Sigmoid colon (tissue), 7 donors: ENCODE measurements around the gene NTMT1. TPM values are rescaled to one million over a fixed set of nuclear protein-coding genes. Genes with fewer than 3 reads are reported as not detected.

Experiments
- DNase-seq: peaks from one replicate; pipeline ENCODE4 v3.0.0-alpha.2; 2019
- H3K27ac ChIP-seq, 4 donors: fragments of 200-600 bp; sonication (generic); one replicate each; pipeline ENCODE4 v1.5.1; 2016 to 2019; ENCODE audit warnings: mild to moderate bottlenecking in 1 of 4
- H3K27me3 ChIP-seq, 3 donors: fragments of 200-600 bp; sonication (generic); one replicate each; pipeline ENCODE4 v1.5.1; 2019; ENCODE audit warnings: mild to moderate bottlenecking in 1 of 3
- H3K36me3 ChIP-seq, 4 donors: fragments of 200-600 bp; sonication (generic); one replicate each; pipeline ENCODE4 v1.5.1; 2016 to 2019
- H3K4me1 ChIP-seq, 4 donors: fragments of 200-600 bp; sonication (generic); one replicate each; pipeline ENCODE4 v1.5.1; 2017 to 2019
- H3K4me3 ChIP-seq, 4 donors: fragments of 200-600 bp; sonication (generic); one replicate each; pipeline ENCODE4 v1.5.1; 2017 to 2019; ENCODE audit warnings: mild to moderate bottlenecking in 2 of 4, moderate library complexity in 1 of 4
- H3K9me3 ChIP-seq, 4 donors: fragments of 200-600 bp in 3 of 4; sonication (generic) in 3 of 4; one replicate each; pipeline versions ENCODE4 v1.5.1 to v1.6.1; 2013 to 2019
- CTCF ChIP-seq, 4 experiments: fragments of 450-650 bp in 3 of 4; fragments of 200-600 bp in 1 of 4; IDR thresholded peaks; one replicate each; pipeline ENCODE4 v1.5.1; 2016 to 2019; ENCODE audit warnings: antibody characterized with exemption in 4 of 4, mild to moderate bottlenecking in 3 of 4, moderate library complexity in 2 of 4
- EP300 ChIP-seq, 4 donors: sonication (generic); formaldehyde crosslinking; IDR thresholded peaks; one replicate each; pipeline ENCODE4 v1.6.1; 2017; ENCODE audit warnings: antibody characterized with exemption in 4 of 4
- POLR2A ChIP-seq, 2 donors: fragments of 450-650 bp; IDR thresholded peaks; one replicate each; pipeline ENCODE4 v1.6.1; 2016; ENCODE audit warnings: antibody characterized with exemption in 2 of 2, mild to moderate bottlenecking in 2 of 2, moderate library complexity in 2 of 2
- POLR2AphosphoS5 ChIP-seq, 4 donors: sonication (generic); formaldehyde crosslinking; IDR thresholded peaks; one replicate each; pipeline ENCODE4 v1.6.1; 2017; ENCODE audit warnings: antibody characterized with exemption in 4 of 4
- WGBS, 2 donors: extraction: QIAGEN DNeasy Blood & Tissue Kit; methylation state at CpG; one replicate each; pipeline ENCODE4 v1.1.7; 2013; 5-methylcytosine and 5-hydroxymethylcytosine counted together
- intact Hi-C: fragments of 100-400 bp; cut with DNase I; formaldehyde crosslinking; loops from one replicate; pipeline ENCODE4 v1.15.1; 2023
- polyA plus RNA-seq, 3 donors: library from polyadenylated mRNA; stranded (reverse); fragments of 200-250 nt; gene quantifications; one replicate each; pipeline ENCODE4 v1.2.3, GENCODE V29; 2013
- total RNA-seq, 4 donors: library from RNA; depleted of rRNA; stranded (reverse); fragments of >200 nt; gene quantifications; one replicate each; pipeline ENCODE4 v1.1.0, GENCODE V29; 2016
- donor health status: healthy with polysubstance abuse.
- donor health status: Bipolar disorder and iron deficiency.
- donor health status: healthy.

The NTMT1 gene
- total and polyA plus RNA-seq, 7 donors, result 5.8 to 49.3 (median 22.5) TPM

- Histone ChIP-seq H3K36me3 (no peaks in the 10 kb centered on the region), H3K27me3 (no peaks in the 10 kb centered on the region), H3K4me1 (no peaks in the 10 kb centered on the region), H3K4me3 (no peak overlapping the region), H3K27ac (no peak overlapping the region), H3K9me3 (no peaks in the 10 kb centered on the region)
- 87 to 93% methylated on average over 10 of the region's 10 CpGs for WGBS, 2 donors
- intact Hi-C loops, result no loop called here
- TF ChIP-seq EP300 (IDR thresholded peaks at IDR 0.05) (no peak), POLR2A (IDR thresholded peaks at IDR 0.05) (no peak), POLR2AphosphoS5 (IDR thresholded peaks at IDR 0.05) (no peak), CTCF (IDR thresholded peaks at IDR 0.05) (no peak)
- DNase-seq, result no peak
Observed at GRCh38 chr9:129650680-129651235, 24.8 kb downstream of the NTMT1 start.

GRCh38 chr9:129653823-129654553 lies 28.0 kb downstream of the NTMT1 start:
- no peaks in the 10 kb centered on the region for H3K27me3 ChIP-seq
- no peak overlapping the region for H3K4me3 ChIP-seq
- no peaks in the 10 kb centered on the region for H3K9me3 ChIP-seq
- WGBS, 2 donors, result 45 to 60% methylated on average over 19 of the region's 19 CpGs
- no peaks in the 10 kb centered on the region for H3K4me1 ChIP-seq
- DNase-seq, result no peak
- H3K36me3 ChIP-seq, result no peaks in the 10 kb centered on the region
- intact Hi-C loops, result no loop called here
- H3K27ac ChIP-seq, result no peak overlapping the region
- no peak for TF ChIP-seq POLR2AphosphoS5 (IDR thresholded peaks at IDR 0.05)

- intact Hi-C loops, result no loop called here
- no peak overlapping the region for H3K4me3 ChIP-seq
- no peak for TF ChIP-seq EP300 (IDR thresholded peaks at IDR 0.05)
- no peak for TF ChIP-seq CTCF (IDR thresholded peaks at IDR 0.05)
- no peak for TF ChIP-seq POLR2AphosphoS5 (IDR thresholded peaks at IDR 0.05)
- no peak for TF ChIP-seq POLR2A (IDR thresholded peaks at IDR 0.05)
- H3K27ac ChIP-seq, result no peak overlapping the region
- H3K9me3 ChIP-seq, result no peaks in the 10 kb centered on the region
- no peaks in the 10 kb centered on the region for H3K27me3 ChIP-seq
- no peaks in the 10 kb centered on the region for H3K36me3 ChIP-seq
- DNase-seq, result no peak
- WGBS, 2 donors, result 30 to 53% methylated on average over 20 of the region's 20 CpGs
- no peaks in the 10 kb centered on the region for H3K4me1 ChIP-seq
Observed at GRCh38 chr9:129654554-129655040, 28.6 kb downstream of the NTMT1 start.

- Histone ChIP-seq H3K4me3 (no peak overlapping the region), H3K27me3 (no peaks in the 10 kb centered on the region), H3K9me3 (no peaks in the 10 kb centered on the region), H3K36me3 (no peaks in the 10 kb centered on the region), H3K27ac (no peak overlapping the region), H3K4me1 (no peaks in the 10 kb centered on the region)
- 91% methylated on average over 7 of the region's 7 CpGs for WGBS, 2 donors
- intact Hi-C loops, result no loop called here
- TF ChIP-seq POLR2A (IDR thresholded peaks at IDR 0.05), result no peak
- DNase-seq, result no peak
Observed at GRCh38 chr9:129655154-129655553, 29.2 kb downstream of the NTMT1 start.

- no peak overlapping the region for H3K4me3 ChIP-seq
- 74 to 84% methylated on average over 7 of the region's 7 CpGs for whole genome bisulfite sequencing, 2 donors
- TF ChIP-seq EP300 (IDR thresholded peaks at IDR 0.05) (no peak), POLR2A (IDR thresholded peaks at IDR 0.05) (no peak), POLR2AphosphoS5 (IDR thresholded peaks at IDR 0.05) (no peak), CTCF (IDR thresholded peaks at IDR 0.05) (no peak)
- no peaks in the 10 kb centered on the region for H3K36me3 ChIP-seq
- no peaks in the 10 kb centered on the region for H3K4me1 ChIP-seq
- H3K9me3 ChIP-seq, result no peaks in the 10 kb centered on the region
- intact Hi-C loops, result no loop called here
- H3K27ac ChIP-seq, result no peak overlapping the region
- no peaks in the 10 kb centered on the region for H3K27me3 ChIP-seq
- DNase-seq, result no peak
Observed at GRCh38 chr9:129655696-129656095, 29.7 kb downstream of the NTMT1 start.
